OCI-LY3 (cell line): ENCODE data around the gene GATA6.

Experiments
- EZH2phosphoT487 ChIP-seq: fragments of 200-600 bp; shearing (Covaris generic); IDR thresholded peaks from 2 replicates; pipeline ENCODE4 v1.6.1; 2018; ENCODE audit warnings: antibody characterized with exemption, mixed run types, low read depth
- TF ChIP-seq, protein P1 (sequence below): fragments of 200-600, 300-600 bp; sonication (generic); IDR thresholded peaks from 2 replicates; pipeline ENCODE4 v1.5.1; 2014; ENCODE audit warnings: antibody characterized with exemption, low read length, low read depth

DNA sequence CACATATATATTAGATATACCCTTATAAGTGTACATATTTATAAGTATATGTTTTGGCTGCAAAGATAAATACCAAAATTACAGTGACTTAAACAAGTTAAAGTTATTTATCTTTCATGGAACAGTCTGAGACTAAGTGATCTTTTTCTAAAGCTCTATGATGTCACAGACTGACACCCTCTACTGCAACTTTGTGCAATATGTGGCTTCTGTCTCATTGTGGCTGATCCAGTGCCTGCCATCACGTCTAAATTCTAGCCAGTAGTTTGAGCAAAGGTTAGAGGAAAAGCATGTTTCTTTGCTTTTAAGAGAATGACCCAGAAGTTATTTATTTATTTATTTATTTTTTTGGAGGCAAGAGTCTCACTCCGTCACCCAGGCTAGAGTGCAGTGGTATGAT lies 13.8 kb upstream of the GATA6 start:
- TF ChIP-seq, protein P1, sequence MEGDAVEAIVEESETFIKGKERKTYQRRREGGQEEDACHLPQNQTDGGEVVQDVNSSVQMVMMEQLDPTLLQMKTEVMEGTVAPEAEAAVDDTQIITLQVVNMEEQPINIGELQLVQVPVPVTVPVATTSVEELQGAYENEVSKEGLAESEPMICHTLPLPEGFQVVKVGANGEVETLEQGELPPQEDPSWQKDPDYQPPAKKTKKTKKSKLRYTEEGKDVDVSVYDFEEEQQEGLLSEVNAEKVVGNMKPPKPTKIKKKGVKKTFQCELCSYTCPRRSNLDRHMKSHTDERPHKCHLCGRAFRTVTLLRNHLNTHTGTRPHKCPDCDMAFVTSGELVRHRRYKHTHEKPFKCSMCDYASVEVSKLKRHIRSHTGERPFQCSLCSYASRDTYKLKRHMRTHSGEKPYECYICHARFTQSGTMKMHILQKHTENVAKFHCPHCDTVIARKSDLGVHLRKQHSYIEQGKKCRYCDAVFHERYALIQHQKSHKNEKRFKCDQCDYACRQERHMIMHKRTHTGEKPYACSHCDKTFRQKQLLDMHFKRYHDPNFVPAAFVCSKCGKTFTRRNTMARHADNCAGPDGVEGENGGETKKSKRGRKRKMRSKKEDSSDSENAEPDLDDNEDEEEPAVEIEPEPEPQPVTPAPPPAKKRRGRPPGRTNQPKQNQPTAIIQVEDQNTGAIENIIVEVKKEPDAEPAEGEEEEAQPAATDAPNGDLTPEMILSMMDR = no peak
- TF ChIP-seq EZH2phosphoT487 = no peak
